GM18870 (cell line): ENCODE data around the gene SCN3A.

ENCODE experiments used
- ATAC-seq: cut with Tn5 transposase; IDR thresholded peaks from one replicate; pipeline ENCODE4 v1.9.1; 2021; ENCODE audit warnings: moderate library complexity; ENCODE audit not compliant: unreplicated experiment

SCN3A gene

DNA sequence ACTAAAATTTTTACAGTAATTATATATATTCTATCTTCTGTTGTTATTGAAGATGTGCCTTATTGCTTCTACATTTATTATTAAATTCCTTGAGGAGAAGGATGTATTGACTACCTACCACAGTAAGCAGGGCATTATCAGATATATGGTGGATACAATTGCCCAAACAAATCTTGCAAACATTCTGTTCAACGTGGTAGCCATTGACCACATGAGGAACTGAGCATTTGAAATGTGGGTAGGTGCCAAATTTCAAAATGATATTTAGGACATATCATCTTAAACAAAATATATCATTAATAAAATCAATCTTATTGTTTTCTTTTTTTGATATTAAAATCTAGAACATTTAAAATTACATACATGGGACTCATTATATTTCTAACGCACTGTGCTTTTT is 11.1 kb downstream of the SCN3A start:
- ATAC-seq: peak; percentile 29

DNA sequence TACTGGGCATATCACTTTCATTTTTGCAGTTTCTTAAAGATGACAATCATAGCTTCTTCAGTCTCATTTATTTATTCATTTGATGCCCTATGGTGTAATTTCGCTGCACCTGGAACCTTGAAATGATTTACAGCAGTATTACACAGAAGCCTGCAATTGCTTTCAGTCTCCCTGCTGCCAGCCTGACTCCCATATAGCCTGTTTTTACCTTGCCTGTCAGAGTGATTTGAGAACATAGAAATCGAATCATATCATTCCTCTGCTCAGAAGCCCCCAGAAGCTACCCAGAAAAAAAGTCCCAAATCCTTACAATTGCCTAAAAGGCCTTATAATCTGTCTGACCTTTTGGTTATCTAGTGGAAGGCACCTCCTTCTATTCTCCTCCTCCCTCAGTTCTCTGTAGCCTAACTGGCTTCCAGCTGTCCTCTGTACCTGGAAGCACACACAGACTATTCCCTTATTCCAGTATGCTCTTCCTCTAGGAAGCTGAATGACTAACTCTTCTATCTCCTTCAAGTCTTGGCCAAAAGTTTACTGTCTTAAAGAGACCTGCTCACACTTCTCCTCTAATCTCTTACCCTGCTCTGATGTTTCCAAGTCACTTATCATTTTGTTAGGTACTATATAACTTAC is 12.6 kb downstream of the SCN3A start:
- ATAC-seq: no peak

DNA sequence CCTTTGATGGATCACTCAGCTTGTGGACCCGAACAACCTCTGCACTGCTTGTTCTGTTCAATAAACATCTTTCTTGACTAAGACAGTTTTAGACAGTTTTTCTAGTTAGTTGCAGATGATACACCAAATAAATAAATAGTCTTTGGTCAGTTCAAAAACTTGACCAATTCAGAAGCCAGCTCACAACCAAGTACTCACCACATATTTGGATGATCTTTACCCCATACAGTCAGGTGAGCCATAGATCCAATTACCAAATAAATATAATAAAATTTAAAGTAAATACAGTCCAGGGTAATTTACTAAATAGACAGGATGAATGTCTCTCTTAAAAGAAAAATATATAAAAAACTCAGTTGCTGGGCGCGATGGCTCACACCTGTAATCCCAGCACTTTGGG is 18.2 kb downstream of the SCN3A start:
- ATAC-seq: no peak

DNA sequence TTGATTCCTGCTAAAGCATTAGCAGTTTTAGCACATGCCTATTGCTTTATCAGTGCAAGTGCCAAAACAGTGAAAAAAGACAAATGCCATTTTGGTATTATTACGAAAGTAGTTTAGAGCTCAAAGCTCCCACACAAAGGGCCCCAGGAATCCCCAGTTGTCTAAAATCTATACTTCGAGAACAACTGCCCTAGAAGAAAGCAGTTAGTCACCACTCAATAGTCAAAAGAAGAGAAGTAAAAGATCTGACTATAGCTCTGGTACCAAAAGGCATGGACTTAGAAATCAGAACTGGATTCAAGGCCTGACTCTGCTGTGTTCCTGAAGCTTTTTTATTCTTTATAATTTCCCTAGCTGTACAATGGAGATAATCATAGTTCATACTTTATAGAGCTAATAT is 21.8 kb downstream of the SCN3A start:
- no peak for ATAC-seq

DNA sequence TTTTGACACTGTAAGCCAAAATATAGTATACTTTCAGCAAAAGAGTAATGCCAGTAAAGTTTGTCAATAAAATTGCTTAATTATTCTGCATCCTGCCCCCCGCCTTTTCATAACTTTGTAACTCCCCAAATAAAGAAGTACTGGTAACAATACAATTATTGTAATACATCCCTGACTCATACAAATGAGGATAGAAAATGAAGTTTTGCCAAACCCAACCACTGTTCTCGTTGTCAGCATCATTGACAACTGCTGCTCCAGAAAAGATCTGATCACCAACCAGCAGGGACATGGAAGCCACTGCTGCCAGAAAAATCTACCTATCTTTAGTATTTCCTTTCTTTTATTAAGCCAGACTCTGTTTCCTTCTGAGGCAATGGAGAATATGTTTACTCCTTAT is 27.1 kb downstream of the SCN3A start:
- no peak for ATAC-seq

DNA sequence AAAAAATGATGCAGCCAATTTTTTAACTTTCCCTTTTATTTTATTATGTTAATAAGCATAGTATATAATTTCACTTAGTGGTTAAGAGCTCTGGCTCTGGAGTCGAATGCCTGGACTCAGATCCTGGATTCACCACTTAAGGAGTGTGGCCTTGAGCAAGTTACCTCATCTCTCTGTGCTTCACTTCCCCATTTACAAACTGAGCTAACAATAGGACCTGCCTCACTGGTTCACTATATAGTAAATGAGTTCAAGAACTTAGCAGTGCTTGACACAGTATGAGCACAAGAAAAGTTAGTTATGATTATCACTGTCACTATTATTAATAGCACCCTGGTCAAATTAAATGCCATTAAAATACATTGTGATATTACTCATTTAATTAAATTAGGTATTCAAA is 30.6 kb downstream of the SCN3A start:
- ATAC-seq: peak; percentile 62

DNA sequence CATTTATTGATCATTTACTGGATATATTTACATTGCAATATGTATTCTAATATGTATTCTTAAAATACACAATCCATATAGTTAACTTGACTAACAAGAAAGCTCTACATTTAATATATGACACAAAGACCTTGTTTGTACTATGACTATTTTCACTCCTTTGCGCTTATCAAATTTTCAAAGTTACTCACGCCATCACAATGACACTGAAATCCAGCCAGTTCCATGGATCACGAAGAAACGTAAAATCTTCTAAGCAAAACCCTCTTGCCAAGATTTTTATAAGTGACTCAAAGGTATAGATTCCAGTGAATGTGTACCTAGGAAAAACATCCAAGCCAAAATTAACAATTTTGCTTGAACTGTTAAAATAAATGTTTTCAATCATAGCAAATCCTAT is 39.6 kb downstream of the SCN3A start:
- no peak for ATAC-seq

DNA sequence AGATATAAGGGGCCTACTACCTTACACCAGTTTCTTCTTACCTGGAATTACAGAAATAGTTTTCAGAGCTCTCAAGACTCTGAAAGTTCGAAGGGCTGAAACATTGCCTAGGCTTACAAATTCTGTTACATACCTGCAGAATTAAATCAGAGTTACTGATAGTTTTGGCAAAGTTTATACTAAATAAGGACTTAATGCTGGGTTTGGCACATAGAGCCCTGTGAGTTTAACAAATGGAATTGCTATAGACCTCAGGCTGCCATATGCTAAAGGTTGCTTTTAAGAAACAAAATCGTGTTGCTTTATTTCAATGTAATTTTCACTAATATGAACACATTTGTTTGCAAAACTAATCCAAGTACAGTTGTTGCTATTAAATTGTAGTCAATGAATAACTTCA is 40.1 kb downstream of the SCN3A start:
- ATAC-seq: no peak

DNA sequence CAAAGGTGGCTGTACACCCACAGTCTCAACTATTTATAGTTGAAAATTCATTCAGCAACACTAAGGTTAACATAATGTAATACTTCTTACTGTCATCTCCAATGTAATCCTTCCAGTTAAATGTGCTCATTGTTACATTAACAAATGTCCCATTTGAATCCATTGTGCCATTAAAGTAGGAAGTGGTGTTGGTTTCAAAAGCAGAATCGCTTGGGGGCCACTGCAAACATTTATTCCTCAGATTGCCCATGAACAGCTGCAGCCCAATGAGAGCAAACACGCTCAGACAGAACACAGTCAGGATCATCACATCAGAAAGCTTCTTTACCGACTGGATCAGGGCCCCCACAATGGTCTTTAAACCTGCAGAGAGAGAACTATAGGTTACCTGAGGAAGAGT is 41.4 kb downstream of the SCN3A start:
- ATAC-seq: no peak

DNA sequence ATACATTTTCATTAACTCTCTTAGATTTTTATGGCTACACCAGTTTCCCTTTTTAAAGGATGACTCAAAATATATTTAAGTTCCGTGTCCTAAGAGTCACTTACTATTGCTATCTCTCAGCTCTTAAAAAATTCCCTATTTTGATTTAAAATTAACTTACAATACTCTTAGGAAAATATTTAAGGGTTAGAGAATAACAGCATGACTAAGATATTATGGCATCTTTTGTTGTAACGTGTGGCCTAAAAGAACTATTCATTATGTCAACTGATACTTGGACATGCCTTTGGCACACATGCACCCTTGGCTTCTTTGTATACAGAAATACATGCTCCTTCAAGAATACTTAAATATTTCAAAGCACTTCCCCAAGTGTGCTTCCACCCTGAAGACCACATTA is 42.3 kb downstream of the SCN3A start:
- no peak for ATAC-seq

DNA sequence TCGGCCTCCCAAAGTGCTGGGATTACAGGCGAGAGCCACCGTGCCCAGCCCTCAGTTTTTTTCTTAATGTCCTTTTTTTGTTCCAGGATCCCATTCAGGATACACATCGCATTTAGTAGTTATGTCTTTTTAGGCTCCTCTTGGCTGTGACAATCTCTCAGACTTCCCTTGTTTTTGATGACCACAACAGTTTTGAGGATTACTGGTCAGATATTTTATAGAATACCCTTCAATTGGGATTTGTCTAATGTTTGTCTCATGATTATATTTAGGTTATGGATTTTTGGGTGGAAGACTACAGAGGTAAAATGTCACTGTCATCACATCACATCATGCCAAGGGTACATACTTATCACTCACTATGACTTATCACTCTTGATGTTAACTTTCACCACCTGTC is 46.7 kb downstream of the SCN3A start:
- ATAC-seq: no peak

DNA sequence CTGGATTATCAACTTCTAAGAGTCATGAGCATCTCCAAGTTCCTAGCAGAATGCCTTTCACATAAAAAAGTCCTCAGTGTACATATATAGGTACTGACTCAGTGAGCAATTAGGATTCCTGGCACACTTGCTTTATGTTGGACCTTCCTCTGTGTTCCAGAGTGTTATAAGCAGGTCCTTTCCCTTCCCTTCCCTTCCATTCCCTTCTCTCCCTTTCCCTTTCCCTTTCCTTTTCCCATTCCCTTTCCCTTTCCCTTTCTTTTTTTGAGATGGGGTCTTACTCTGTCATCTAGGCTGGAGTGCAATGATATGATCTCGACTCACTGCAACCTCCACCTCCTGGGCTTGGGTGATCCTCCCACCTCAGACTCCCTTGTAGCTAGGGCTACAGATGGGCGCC is 48.7 kb downstream of the SCN3A start:
- no peak for ATAC-seq

DNA sequence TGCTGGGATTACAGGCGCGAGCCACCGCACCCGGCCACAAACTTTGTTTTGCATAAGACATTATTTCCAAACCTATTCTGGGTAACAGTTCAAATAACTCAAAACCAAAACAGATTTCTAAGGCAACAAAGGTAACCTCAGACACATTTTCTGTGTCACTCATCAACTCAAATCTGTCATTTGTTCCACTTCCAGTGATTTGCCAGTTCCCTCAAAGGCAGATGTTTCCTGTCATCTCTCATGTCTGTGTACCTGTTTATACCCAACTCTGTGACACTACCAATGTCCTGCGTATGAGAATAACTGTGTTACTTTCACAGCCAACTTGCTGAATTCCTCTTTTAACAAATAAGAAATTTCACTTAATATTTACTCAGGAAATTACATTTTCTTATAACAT is 54.4 kb downstream of the SCN3A start:
- peak; percentile 93 for ATAC-seq

DNA sequence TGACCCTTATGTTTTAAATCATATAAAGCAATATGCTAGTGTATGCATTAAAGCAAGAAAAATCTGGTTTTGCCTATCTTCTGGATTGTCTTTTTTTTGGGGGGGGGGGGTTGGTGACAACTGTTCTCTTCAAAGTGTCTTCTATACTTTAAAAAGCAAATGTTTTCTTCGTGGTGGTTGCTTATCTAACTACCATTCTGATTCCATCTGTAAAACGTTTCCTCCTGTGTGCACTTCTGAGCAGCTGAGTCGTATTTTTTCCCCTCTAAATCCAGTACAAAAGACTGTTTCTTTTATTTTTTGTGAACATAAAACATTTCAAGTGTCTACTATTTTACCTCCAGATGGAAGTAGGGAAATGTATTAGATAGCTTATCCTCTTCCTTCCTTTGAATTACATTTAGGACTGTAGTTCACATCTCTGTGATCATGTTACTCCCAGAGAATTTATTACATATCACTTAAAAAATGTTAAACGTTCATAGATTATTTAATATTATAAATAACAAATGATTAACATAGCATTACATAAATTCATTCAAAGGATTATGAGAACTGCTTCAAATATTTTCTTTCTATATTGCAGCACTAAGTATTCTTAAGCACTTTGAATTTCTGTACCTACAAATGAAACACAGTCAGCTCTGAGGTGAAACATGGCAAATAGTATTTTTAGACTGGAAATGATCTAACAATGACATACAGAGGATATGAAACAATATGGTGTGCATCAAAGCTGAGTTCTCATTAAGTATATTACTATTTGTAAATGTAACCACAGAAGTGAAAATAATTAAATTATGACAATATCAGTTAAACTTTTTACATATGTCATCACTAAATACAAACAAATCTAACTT is 56.4 kb downstream of the SCN3A start:
- no peak for ATAC-seq

DNA sequence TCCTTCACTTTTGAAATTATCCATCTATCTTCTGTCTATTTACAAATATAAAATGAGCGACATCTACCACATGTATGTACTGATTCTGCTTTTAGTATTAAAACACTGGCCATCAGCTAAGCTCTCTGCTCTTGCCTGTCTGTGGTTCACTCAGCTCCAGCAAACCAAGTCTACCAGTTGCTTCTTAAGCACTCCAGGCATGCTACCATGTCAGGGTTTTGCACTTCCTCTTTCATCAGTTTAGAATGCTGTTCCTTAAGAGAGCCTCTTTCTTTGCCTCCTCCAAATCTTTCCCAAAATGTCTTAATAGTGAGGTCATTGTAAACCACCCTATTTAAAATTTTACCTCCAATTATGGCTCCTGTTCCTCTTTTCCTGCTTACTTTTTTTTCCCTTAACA is 59.5 kb downstream of the SCN3A start:
- ATAC-seq: no peak

DNA sequence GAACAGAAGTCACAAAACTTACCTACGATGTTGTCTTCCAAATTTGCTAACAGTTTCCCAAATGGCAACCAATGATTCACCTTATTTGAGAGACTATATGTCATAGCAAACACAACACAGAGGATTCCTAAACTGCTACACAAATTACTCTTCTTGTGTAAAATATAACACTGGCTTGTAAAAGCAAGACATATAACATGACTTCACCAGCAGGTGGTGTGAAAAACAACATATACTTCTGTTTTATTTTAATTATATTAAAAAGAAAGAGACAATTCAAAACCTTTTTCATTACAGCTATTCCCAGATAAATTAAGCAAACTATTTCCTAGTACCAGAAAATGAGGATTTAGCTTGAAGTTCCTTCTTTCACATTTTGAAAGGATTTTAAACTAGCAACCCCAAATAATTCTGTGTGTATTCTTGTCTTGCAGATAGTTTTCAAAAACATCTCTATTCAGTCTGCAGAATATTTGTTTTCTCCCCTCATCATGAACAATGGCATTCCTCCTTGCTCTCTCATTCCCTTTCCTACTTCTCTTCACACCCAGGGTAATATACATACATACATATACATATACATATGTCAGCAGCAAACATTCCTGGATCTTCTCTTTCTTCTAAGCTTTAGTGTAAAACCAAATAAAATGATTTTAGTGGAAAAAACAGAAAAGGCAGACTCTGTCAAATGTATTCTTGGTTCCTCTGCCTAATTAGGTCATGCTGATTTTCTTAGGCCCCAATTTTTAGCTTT is 62.1 kb downstream of the SCN3A start:
- ATAC-seq: no peak

DNA sequence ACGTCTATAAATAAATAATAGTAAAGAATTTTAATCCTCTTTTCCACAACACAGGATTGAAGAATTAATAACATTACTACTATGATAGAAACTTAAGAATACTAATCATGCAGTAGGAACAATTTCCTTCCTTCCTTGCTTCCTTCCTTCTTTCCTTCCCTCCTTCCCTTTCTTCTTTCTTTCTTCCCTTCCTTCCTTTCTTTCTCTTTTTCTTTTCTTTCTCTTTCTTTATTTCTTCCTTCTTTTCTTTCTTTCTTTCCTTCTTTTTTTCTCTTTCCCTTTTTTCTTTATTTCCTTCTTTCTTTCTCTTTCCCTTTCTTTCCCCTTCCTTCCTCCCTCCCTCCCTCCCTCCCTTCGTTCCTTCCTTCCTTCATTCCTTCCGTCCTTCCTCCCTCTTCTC is 77.6 kb downstream of the SCN3A start:
- no peak for ATAC-seq

DNA sequence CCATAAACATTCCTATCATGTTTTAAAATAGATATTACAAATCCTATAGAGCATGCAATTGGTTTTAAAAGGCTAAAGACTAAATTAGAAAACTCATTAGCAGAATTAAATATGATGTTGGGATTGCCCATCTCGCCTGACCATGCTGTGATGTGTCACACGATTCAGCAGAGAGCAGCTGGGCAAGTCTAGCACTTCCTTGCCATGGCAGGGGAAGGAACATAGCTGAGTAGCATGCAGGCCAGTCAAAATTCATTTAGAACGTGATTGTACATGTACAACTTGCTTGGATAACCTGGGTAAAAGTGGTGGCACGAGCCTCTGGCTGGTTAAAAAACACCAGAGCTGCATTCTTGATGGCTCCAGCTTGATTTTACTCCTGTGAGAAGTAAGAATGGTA is 81.3 kb downstream of the SCN3A start:
- ATAC-seq: no peak

DNA sequence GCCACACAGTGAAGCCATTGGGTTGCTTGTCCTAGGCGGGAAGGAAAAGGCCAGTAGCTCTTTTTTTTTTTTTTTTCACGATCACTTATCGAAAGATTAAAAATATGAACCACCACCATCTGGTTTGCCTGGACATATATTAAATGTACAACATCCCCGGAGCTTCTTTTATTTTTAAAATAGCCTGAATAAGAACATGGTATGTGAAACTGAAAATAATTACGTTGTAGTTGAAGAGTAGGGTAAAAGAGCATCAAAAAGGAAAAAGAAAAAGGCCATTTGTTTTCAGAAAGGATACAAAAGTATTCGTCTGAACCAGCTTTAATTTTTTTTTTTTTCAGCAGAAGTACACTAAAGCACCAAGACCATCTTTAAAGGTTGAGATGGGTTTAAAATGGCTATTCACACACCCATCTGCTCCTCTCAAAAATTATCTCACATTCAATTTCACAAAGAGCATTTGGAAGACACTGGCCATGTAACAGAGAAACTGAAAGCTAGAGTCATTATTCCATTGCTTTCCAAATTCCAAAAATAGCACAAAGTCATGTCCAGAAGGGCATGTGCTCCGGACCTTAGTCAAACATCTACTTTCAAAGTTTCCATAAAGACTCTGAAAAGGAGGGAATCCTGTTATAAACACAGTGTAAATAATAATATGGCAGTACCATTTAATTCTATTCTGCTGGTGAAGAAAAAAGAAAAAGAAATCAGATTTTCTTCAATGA is 82.9 kb downstream of the SCN3A start:
- ATAC-seq: no peak

DNA sequence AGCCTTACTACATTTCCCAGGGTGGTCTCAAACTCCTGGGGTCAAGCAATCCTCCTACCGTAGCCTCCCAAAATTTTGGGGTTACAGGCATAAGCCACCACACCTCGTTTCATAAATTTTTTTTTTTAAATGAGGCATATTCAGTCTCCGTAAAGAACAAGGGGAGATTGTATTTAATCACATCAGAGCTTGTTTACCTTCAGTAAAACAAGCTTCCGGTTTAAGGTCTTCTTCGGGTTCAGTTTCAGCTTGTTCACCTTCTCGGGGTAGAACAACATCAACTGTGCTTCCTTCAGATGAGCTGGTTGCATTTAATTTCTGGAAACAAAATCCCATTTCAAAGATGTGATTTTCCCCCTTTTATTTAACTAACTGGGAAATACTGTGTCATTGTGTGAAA is 88.6 kb downstream of the SCN3A start:
- ATAC-seq: no peak

DNA sequence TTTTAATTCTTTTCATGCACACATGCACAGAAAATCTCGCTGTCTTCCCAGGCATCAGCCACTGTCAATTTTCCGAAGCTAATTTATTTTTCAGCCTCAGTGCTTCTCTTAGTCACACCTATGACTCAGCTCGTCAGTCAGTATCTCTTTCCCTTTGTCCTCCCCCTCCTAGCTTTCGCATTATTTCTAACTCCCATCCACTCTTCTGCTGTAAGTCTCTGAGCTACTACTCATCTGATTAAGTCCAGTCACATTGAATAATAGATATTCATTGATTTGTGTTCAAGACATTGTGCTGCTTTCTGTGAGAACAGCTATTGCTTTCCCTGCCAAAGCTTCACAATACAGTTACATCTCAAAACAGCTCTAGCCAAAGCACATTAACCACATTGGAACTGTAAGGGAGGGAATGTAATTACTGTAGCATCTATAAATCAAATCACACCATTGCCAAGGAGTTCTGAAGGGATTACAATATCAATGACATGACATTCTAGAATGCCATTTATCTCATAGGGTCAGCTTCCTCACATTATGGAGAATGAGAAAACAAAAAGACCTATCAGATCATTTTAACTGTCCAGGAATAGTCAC is 89.4 kb downstream of the SCN3A start:
- ATAC-seq: no peak
